Inferior parietal cortex (tissue), 1 donor: ENCODE results near the gene TDRD7.
"Not testable (repeated sequence)": the region's sequence is repeated elsewhere in the genome, so short reads cannot be mapped to it uniquely, and the experiment has no call there.

ENCODE experiments used
- DNase-seq: peaks from one replicate; pipeline ENCODE4 v3.0.0-alpha.2; 2016; ENCODE audit errors: extremely low spot score

The TDRD7 gene

GRCh38 chr9:97474372-97474925 is 62.6 kb downstream of the TDRD7 start:
- DNase-seq = no peak

GRCh38 chr9:97475059-97475458 is 63.2 kb downstream of the TDRD7 start:
- DNase-seq = peak; percentile 17

GRCh38 chr9:97478301-97478981 is 66.5 kb downstream of the TDRD7 start:
- DNase-seq = no peak

GRCh38 chr9:97479496-97480159 is 67.7 kb downstream of the TDRD7 start:
- DNase-seq = no peak

GRCh38 chr9:97480174-97480573 is 68.3 kb downstream of the TDRD7 start:
- no peak for DNase-seq

- DNase-seq = no peak
These were observed 68.9 kb downstream of the TDRD7 start for GRCh38 chr9:97480749-97481148.

- peak; percentile 68 for DNase-seq
These were observed 72.2 kb downstream of the TDRD7 start for GRCh38 chr9:97484134-97484533.

- no peak for DNase-seq
These were observed 75.2 kb downstream of the TDRD7 start for GRCh38 chr9:97487107-97487506.

- DNase-seq = no peak
These were observed 76.0 kb downstream of the TDRD7 start for GRCh38 chr9:97487861-97488260.

- no peak for DNase-seq
These were observed 79.5 kb downstream of the TDRD7 start for GRCh38 chr9:97491216-97491999.

GRCh38 chr9:97497558-97498375 is 85.9 kb downstream of the TDRD7 start:
- DNase-seq = not testable (repeated sequence)

GRCh38 chr9:97498846-97499245 is 87.0 kb downstream of the TDRD7 start:
- DNase-seq = not testable (repeated sequence)

GRCh38 chr9:97500263-97500662 is 88.4 kb downstream of the TDRD7 start:
- DNase-seq = no peak

- no peak for DNase-seq
These were observed 88.9 kb downstream of the TDRD7 start for GRCh38 chr9:97500765-97501176.

GRCh38 chr9:97501177-97501971 is 89.5 kb downstream of the TDRD7 start, which contains the start of gene TMOD1:
TSS of gene TMOD1 (plus strand) at chr9:97501666. CDS start at chr9:97524189, 22,523 bp downstream.
- no peak for DNase-seq

- DNase-seq = no peak
These were observed 90.0 kb downstream of the TDRD7 start for GRCh38 chr9:97501972-97502221.

- no peak for DNase-seq
These were observed 90.5 kb downstream of the TDRD7 start for GRCh38 chr9:97502222-97502983.

GRCh38 chr9:97502984-97503861 is 91.3 kb downstream of the TDRD7 start:
- DNase-seq = no peak

GRCh38 chr9:97503862-97504210 is 91.9 kb downstream of the TDRD7 start:
- no peak for DNase-seq
